Body of pancreas (tissue), 4 donors: ENCODE measurements around the gene PIK3C2B. TPM values are rescaled to one million over a fixed set of nuclear protein-coding genes. Genes with fewer than 3 reads are reported as not detected.

ENCODE experiments used
- ATAC-seq: fragments of 150-250 bp; one replicate; pipeline ENCODE4 v1.9.1; 2016
- DNase-seq, 4 donors: peaks; one replicate each; pipeline ENCODE4 v3.0.0-alpha.2; 2019
- H3K27ac ChIP-seq, 4 donors: fragments of 200-600 bp; sonication (generic); 1 replicate in 3 of 4; 2 replicates in 1 of 4; pipeline versions ENCODE4 v1.5.1 to v1.6.1; 2016 to 2019; ENCODE audit warnings: mild to moderate bottlenecking in 1 of 4, mixed read lengths in 1 of 4, moderate library complexity in 1 of 4
- H3K27me3 ChIP-seq, 2 donors: fragments of 200-600 bp; sonication (generic); one replicate each; pipeline ENCODE4 v1.6.0; 2016; ENCODE audit warnings: mild to moderate bottlenecking in 1 of 2
- H3K36me3 ChIP-seq, 2 donors: fragments of 200-600 bp; sonication (generic); replicated peaks in 1 of 2; 2 replicates each; pipeline ENCODE4 v1.5.1; 2016; ENCODE audit warnings: low read depth in 2 of 2; ENCODE audit not compliant: insufficient read depth in 1 of 2
- H3K4me1 ChIP-seq: fragments of 200-600 bp; sonication (generic); one replicate; pipeline ENCODE4 v1.6.0; 2016
- H3K4me3 ChIP-seq, 2 donors: fragments of 200-600 bp; sonication (generic); 1 replicate in 1 of 2; 2 replicates in 1 of 2; pipeline ENCODE4 v1.5.1; 2016 to 2019
- H3K9me3 ChIP-seq, 3 donors: fragments of 200-600 bp; sonication (generic); 1 replicate in 2 of 3; 2 replicates in 1 of 3; pipeline ENCODE4 v1.5.1; 2016
- CTCF ChIP-seq, 7 experiments: fragments of 450-650 bp in 4 of 7; fragments of 200-600 bp in 3 of 7; sonication (generic) in 3 of 7; IDR thresholded peaks; one replicate each; pipeline ENCODE4 v1.5.1; 2016 to 2019; ENCODE audit warnings: antibody characterized with exemption in 7 of 7
- POLR2A ChIP-seq, 3 donors: fragments of 450-650 bp; IDR thresholded peaks; one replicate each; pipeline ENCODE4 v1.6.1; 2016; ENCODE audit warnings: antibody characterized with exemption in 3 of 3, mild to moderate bottlenecking in 2 of 3
- WGBS, 2 donors: methylation state at CpG; one replicate each; pipeline ENCODE4 v1.1.5; 2017; 5-methylcytosine and 5-hydroxymethylcytosine counted together
- intact Hi-C: fragments of 100-400 bp; cut with DNase I; formaldehyde crosslinking; loops from one replicate; pipeline ENCODE4 v1.15.1; 2023
- total RNA-seq, 2 donors: library from RNA; depleted of rRNA; stranded (reverse); fragments of >200 nt; gene quantifications; one replicate each; pipeline ENCODE4 v1.1.0, GENCODE V29; 2016

Gene PIK3C2B
- total RNA-seq, 2 donors from 2014 or later, result 11.4 to 18.1 TPM

DNA sequence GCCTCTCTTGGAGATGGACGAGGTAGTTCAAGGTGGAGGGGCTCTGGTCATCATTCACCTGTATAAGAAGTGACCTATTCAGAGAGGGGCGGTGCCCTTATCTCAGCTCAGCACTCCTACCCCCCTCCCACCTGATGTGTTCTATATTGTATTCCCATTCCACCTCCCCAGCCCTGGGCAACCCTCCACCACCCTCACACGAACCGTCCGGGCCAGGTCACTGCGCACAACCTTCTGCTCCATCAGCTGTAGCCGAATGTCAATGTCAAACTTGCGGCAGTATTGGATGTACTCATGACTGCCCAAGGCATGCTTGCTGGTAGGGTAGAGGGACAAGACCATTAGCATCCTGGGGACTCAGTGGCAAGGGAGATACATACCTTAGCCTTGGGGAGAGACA, 34.3 kb downstream of the PIK3C2B start:
- no peak overlapping the region for H3K27ac ChIP-seq
- H3K9me3 ChIP-seq, result no peaks in the 10 kb centered on the region
- WGBS, 2 donors, result 89 to 94% methylated on average over 8 of the region's 8 CpGs
- H3K27me3 ChIP-seq, result no peaks in the 10 kb centered on the region
- DNase-seq, result no peak
- intact Hi-C loops, result no loop called here
- H3K4me3 ChIP-seq, result no peak overlapping the region
- TF ChIP-seq POLR2A (IDR thresholded peaks at IDR 0.05) (no peak), CTCF (IDR thresholded peaks at IDR 0.05) (no peak)
- ATAC-seq, result no peak
- no peaks in the 10 kb centered on the region for H3K36me3 ChIP-seq
- peaks cover 13% of the 10 kb centered on the region for H3K4me1 ChIP-seq

GRCh38 chr1:204459706-204460105, 34.9 kb downstream of the PIK3C2B start:
- H3K4me1 ChIP-seq, result peaks cover 10% of the 10 kb centered on the region
- H3K4me3 ChIP-seq, result no peak overlapping the region
- H3K36me3 ChIP-seq, result no peaks in the 10 kb centered on the region
- H3K9me3 ChIP-seq, result no peaks in the 10 kb centered on the region
- 68 to 100% methylated on average over 4 of the region's 4 CpGs for WGBS, 2 donors
- DNase-seq (no peak), ATAC-seq (no peak)
- TF ChIP-seq CTCF (IDR thresholded peaks at IDR 0.05), result no peak
- no peak for TF ChIP-seq POLR2A (IDR thresholded peaks at IDR 0.05)
- no peak overlapping the region for H3K27ac ChIP-seq
- intact Hi-C loops, result no loop called here
- no peaks in the 10 kb centered on the region for H3K27me3 ChIP-seq

- ATAC-seq, result no peak
- 77 to 89% methylated on average over 3 to 5 of the region's 5 CpGs for WGBS, 2 donors
- TF ChIP-seq CTCF (IDR thresholded peaks at IDR 0.05) (no peak), POLR2A (IDR thresholded peaks at IDR 0.05) (no peak)
- H3K27me3 ChIP-seq, result no peaks in the 10 kb centered on the region
- H3K4me1 ChIP-seq, result peaks cover 7% of the 10 kb centered on the region
- no peak overlapping the region for H3K27ac ChIP-seq
- H3K36me3 ChIP-seq, result no peaks in the 10 kb centered on the region
- intact Hi-C loops, result no loop called here
- H3K4me3 ChIP-seq, result no peak overlapping the region
- no peaks in the 10 kb centered on the region for H3K9me3 ChIP-seq
- no peak for DNase-seq
Measured at GRCh38 chr1:204457666-204458065, 36.9 kb downstream of the PIK3C2B start.

DNA sequence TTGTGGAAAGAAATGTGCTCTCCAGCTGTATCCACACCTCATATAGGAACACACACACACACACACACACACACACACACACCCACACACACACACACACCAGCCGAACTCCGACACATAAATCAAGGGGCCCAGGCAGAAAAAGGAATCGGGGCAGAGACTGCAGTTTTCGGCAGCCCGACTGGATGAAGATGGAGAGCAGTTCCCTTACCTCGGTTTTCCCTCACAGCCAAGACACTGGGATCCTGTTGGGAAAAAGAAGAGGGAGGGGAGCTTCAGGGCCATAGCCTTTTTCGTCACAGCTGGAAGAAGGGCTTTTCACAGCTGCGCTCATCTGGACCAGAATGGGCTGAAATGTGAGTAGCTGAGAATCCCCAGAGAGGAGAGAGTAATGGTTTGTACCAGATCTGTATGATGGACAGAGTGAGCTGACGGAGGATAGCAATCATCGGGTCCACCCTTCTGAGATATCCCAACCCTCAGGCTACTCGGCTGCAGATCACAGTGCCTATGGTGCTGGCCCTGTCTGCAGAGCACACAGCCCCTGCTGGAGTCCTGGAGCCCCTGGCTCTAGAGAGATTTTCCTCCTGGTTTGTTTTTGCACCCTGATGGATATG, 37.7 kb downstream of the PIK3C2B start:
- H3K27me3 ChIP-seq, result no peaks in the 10 kb centered on the region
- H3K4me1 ChIP-seq, result peaks cover 7% of the 10 kb centered on the region
- H3K9me3 ChIP-seq, result no peaks in the 10 kb centered on the region
- intact Hi-C loops, result no loop called here
- WGBS, 2 donors, result 72 to 74% methylated on average over 8 to 11 of the region's 11 CpGs
- H3K4me3 ChIP-seq, result no peak overlapping the region
- ATAC-seq, result no peak
- no peak overlapping the region for H3K27ac ChIP-seq
- H3K36me3 ChIP-seq, result no peaks in the 10 kb centered on the region
- no peak for DNase-seq
- no peak for TF ChIP-seq CTCF (IDR thresholded peaks at IDR 0.05)
- TF ChIP-seq POLR2A (IDR thresholded peaks at IDR 0.05), result no peak

- no peak for ATAC-seq
- WGBS, 2 donors, result 85 to 100% methylated on average over 1 to 8 of the region's 9 CpGs
- intact Hi-C loops, result no loop called here
- no peak for DNase-seq
- no peak overlapping the region for H3K4me3 ChIP-seq
- H3K36me3 ChIP-seq, result no peaks in the 10 kb centered on the region
- peaks cover 15% of the 10 kb centered on the region for H3K4me1 ChIP-seq
- no peaks in the 10 kb centered on the region for H3K9me3 ChIP-seq
- TF ChIP-seq POLR2A (IDR thresholded peaks at IDR 0.05) (no peak), CTCF (IDR thresholded peaks at IDR 0.05) (no peak)
- H3K27me3 ChIP-seq, result no peaks in the 10 kb centered on the region
- no peak overlapping the region for H3K27ac ChIP-seq
Measured at GRCh38 chr1:204455831-204456145, 38.8 kb downstream of the PIK3C2B start.
